ENCODE measurements around the gene BRINP3. TPM values are rescaled to one million over a fixed set of nuclear protein-coding genes. Genes with fewer than 3 reads are reported as not detected.

Gene BRINP3
- total RNA-seq, 6 donors from 2014 or later, result 0.17 to 1.6 (median 1.1) TPM; not detected in 2

GRCh38 chr1:190475421-190476141 lies 2.1 kb downstream of the BRINP3 start:
- Histone ChIP-seq H3K36me3 (no peaks in the 10 kb centered on the region), H3K4me3 (peak overlapping the region in 2 of 4 donors; percentile 12 to 13), H3K4me1 (peaks cover 0 to 18% (median 8%) of the 10 kb centered on the region in 4 donors), H3K27me3 (no peaks in the 10 kb centered on the region), H3K9me3 (no peaks in the 10 kb centered on the region), H3K27ac (no peak overlapping the region)
- ATAC-seq (ENCODE audit: low FRiP score in 2 of 2), result no peak
- no peak for DNase-seq
- 4% methylated on average over 25 to 27 of the region's 27 CpGs for WGBS, 2 donors
- TF ChIP-seq CTCF (IDR thresholded peaks at IDR 0.05) (no peak), POLR2AphosphoS5 (IDR thresholded peaks at IDR 0.05) (no peak), EP300 (IDR thresholded peaks at IDR 0.05) (no peak), POLR2A (IDR thresholded peaks at IDR 0.05) (no peak)

GRCh38 chr1:190474650-190475211 lies 2.9 kb downstream of the BRINP3 start:
- Histone ChIP-seq H3K36me3 (no peaks in the 10 kb centered on the region), H3K4me3 (peak overlapping the region in 2 of 4 donors; percentile 7 to 12), H3K4me1 (peaks cover 0 to 18% (median 8%) of the 10 kb centered on the region in 4 donors), H3K9me3 (no peaks in the 10 kb centered on the region), H3K27ac (no peak overlapping the region), H3K27me3 (no peaks in the 10 kb centered on the region)
- no peak for DNase-seq
- WGBS, 2 donors, result 9 to 12% methylated on average over 13 of the region's 13 CpGs
- ATAC-seq (ENCODE audit: low FRiP score in 2 of 2), result no peak
- no peak for TF ChIP-seq POLR2A (IDR thresholded peaks at IDR 0.05)
- no peak for TF ChIP-seq POLR2AphosphoS5 (IDR thresholded peaks at IDR 0.05)
- TF ChIP-seq CTCF (IDR thresholded peaks at IDR 0.05), result no peak
- no peak for TF ChIP-seq EP300 (IDR thresholded peaks at IDR 0.05)

- TF ChIP-seq CTCF (IDR thresholded peaks at IDR 0.05) (no peak), EP300 (IDR thresholded peaks at IDR 0.05) (no peak), POLR2A (IDR thresholded peaks at IDR 0.05) (no peak), POLR2AphosphoS5 (IDR thresholded peaks at IDR 0.05) (no peak)
- ATAC-seq (ENCODE audit: low FRiP score in 2 of 2), result no peak
- DNase-seq, result no peak
- WGBS, 2 donors, result 66 to 71% methylated on average over 2 of the region's 2 CpGs
- no peak overlapping the region for H3K27ac ChIP-seq
- no peaks in the 10 kb centered on the region for H3K27me3 ChIP-seq
- no peaks in the 10 kb centered on the region for H3K9me3 ChIP-seq
- H3K4me1 ChIP-seq, result peaks cover 0 to 16% (median 7%) of the 10 kb centered on the region in 4 donors
- no peak overlapping the region for H3K4me3 ChIP-seq
- no peaks in the 10 kb centered on the region for H3K36me3 ChIP-seq
These were observed 3.7 kb downstream of the BRINP3 start for GRCh38 chr1:190474010-190474409.

- Histone ChIP-seq H3K4me1 (peaks cover 0 to 5% (median 2%) of the 10 kb centered on the region in 4 donors), H3K27me3 (no peaks in the 10 kb centered on the region), H3K36me3 (no peaks in the 10 kb centered on the region), H3K27ac (no peak overlapping the region), H3K4me3 (no peak overlapping the region), H3K9me3 (no peaks in the 10 kb centered on the region)
- TF ChIP-seq POLR2AphosphoS5 (IDR thresholded peaks at IDR 0.05) (no peak), CTCF (IDR thresholded peaks at IDR 0.05) (no peak), POLR2A (IDR thresholded peaks at IDR 0.05) (no peak), EP300 (IDR thresholded peaks at IDR 0.05) (no peak)
- ATAC-seq (ENCODE audit: low FRiP score in 2 of 2) (no peak), DNase-seq (no peak)
- WGBS, 2 donors, result 74 to 82% methylated on average over 1 of the region's 1 CpG
These were observed 5.2 kb downstream of the BRINP3 start for GRCh38 chr1:190472494-190472893.

All from upper lobe of left lung (tissue), 6 donors.